PC-9 (cell line): ENCODE measurements around the gene NFATC1.

Experiments
- EZH2 ChIP-seq: fragments of 200-600 bp; sonication (generic); IDR thresholded peaks from 2 replicates; pipeline ENCODE4 v1.8.0; 2017; ENCODE audit warnings: antibody characterized with exemption, low read depth
- TF ChIP-seq, protein P1 (sequence below): fragments of 200-600 bp; sonication (generic); conservative IDR thresholded peaks from 2 replicates; pipeline ENCODE4 v1.6.1; 2017; ENCODE audit warnings: mixed run types, antibody characterized with exemption, mild to moderate bottlenecking, moderate library complexity

GRCh38 chr18:79486356-79487182 lies 90.8 kb downstream of the NFATC1 start:
- TF ChIP-seq, protein P1, sequence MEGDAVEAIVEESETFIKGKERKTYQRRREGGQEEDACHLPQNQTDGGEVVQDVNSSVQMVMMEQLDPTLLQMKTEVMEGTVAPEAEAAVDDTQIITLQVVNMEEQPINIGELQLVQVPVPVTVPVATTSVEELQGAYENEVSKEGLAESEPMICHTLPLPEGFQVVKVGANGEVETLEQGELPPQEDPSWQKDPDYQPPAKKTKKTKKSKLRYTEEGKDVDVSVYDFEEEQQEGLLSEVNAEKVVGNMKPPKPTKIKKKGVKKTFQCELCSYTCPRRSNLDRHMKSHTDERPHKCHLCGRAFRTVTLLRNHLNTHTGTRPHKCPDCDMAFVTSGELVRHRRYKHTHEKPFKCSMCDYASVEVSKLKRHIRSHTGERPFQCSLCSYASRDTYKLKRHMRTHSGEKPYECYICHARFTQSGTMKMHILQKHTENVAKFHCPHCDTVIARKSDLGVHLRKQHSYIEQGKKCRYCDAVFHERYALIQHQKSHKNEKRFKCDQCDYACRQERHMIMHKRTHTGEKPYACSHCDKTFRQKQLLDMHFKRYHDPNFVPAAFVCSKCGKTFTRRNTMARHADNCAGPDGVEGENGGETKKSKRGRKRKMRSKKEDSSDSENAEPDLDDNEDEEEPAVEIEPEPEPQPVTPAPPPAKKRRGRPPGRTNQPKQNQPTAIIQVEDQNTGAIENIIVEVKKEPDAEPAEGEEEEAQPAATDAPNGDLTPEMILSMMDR, result no peak
- TF ChIP-seq EZH2, result no peak
